ENCODE results near the gene PTPRC. TPM values are rescaled to one million over a fixed set of nuclear protein-coding genes. Genes with fewer than 3 reads are reported as not detected.

The PTPRC gene, protein sequence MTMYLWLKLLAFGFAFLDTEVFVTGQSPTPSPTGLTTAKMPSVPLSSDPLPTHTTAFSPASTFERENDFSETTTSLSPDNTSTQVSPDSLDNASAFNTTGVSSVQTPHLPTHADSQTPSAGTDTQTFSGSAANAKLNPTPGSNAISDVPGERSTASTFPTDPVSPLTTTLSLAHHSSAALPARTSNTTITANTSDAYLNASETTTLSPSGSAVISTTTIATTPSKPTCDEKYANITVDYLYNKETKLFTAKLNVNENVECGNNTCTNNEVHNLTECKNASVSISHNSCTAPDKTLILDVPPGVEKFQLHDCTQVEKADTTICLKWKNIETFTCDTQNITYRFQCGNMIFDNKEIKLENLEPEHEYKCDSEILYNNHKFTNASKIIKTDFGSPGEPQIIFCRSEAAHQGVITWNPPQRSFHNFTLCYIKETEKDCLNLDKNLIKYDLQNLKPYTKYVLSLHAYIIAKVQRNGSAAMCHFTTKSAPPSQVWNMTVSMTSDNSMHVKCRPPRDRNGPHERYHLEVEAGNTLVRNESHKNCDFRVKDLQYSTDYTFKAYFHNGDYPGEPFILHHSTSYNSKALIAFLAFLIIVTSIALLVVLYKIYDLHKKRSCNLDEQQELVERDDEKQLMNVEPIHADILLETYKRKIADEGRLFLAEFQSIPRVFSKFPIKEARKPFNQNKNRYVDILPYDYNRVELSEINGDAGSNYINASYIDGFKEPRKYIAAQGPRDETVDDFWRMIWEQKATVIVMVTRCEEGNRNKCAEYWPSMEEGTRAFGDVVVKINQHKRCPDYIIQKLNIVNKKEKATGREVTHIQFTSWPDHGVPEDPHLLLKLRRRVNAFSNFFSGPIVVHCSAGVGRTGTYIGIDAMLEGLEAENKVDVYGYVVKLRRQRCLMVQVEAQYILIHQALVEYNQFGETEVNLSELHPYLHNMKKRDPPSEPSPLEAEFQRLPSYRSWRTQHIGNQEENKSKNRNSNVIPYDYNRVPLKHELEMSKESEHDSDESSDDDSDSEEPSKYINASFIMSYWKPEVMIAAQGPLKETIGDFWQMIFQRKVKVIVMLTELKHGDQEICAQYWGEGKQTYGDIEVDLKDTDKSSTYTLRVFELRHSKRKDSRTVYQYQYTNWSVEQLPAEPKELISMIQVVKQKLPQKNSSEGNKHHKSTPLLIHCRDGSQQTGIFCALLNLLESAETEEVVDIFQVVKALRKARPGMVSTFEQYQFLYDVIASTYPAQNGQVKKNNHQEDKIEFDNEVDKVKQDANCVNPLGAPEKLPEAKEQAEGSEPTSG (N-terminal part only)
- not detected in 2 replicates for total RNA-seq

DNA sequence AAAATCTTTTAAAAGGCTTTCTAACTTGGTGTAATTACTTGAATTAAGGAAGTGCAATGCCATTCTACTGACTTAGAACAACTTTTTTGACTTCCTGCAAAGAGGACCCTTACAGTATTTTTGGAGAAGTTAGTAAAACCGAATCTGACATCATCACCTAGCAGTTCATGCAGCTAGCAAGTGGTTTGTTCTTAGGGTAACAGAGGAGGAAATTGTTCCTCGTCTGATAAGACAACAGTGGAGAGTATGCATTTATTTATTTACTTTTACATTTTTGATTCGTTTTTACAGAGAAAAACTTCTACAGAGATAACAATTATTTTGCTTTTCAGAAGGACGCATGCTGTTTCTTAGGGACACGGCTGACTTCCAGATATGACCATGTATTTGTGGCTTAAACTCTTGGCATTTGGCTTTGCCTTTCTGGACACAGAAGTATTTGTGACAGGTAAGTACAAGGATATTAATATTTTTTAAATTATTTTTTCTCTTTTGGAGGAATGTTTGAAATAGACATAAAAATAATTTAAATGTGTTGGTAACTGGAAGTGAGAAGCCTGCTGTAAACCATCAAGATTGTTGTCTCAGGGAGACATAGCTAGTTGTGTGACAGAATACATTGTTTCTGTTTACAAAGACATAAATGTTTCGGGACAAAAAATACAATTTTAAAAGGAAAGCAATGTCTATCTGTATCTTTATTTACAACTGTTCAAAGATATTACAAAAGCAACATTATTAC lies at the start of gene PTPRC:
TSS of gene PTPRC (plus strand) at position 147 of the 742 bp plus-strand sequence. CDS start at position 376, 229 bp downstream.

Other genes with a start within 250 kb of the PTPRC start
- not detected in 2 replicates for gene ATP6V1G3, start 98.4 kb upstream of the PTPRC start, total RNA-seq